ENCODE results near the gene DKK3.

Gene DKK3

DNA sequence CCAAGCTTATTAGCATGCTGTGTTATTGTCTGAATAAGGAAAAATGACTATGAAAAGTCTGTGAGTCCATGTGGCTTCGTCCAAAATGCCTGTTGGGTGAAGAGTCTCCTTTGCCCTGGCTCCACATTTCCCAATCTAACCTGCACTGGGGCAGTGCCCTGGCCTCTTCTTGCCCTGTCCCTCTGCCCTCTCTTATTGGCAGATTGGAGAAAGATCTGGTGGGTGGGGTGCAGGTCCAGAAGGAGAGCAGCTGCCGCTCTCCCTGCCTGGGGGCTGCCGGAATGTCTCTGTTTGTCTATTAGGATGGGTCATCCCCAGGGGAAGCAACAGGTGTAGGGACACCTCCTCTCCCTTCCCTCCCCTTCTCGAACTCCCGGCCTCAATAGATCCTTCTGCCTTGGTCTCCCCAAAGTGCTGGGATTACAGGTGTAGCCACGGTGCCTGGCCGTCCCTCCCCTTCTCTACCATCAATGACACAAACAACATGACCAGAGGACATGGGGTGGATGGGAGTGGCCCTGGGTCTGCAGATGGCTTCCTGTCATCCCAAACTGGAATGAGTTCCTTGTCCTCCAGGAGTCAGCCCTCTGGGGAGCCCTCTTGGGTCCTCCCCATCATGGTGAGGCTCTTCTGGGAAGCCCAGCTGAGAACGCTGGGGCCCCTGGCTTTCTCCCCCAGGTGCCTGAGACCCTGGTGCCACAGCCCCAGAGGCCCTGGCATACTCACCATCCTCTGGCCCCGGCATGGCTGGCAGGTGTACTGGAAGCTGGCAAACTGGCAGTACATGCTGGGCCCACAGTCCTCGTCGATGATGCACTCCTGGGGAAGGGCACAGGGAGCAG lies 40.5 kb downstream of the DKK3 start:
- DNase-seq (ENCODE audit: low read depth, low spot score) = no peak

- DNase-seq (ENCODE audit: low read depth, low spot score) = peak; percentile 89
These were observed 41.4 kb downstream of the DKK3 start for GRCh38 chr11:11966826-11967668.

- no peak for DNase-seq (ENCODE audit: low read depth, low spot score)
These were observed 42.1 kb downstream of the DKK3 start for GRCh38 chr11:11966354-11966741.

- no peak for DNase-seq (ENCODE audit: low read depth, low spot score)
These were observed 42.6 kb downstream of the DKK3 start for GRCh38 chr11:11965656-11966353.

DNA sequence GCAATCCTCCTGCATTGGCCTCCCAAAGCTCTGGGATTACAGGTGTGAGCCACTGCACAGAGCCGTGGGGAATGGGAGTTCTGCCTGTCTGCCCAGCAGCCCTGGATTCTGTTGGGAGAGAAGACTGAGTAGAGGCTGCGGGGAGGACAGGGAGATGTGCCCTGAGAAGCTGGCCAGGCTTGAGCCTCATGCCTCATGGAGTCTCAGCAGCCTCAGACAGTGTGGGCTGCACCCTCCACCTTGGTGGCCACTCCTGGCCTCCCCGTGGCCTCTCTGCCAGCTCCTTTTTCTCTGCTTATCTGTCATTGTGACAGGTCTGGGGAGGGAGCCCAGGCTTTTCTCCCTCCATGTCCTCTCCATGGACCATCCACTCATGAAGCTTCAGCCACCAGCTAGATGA lies 43.2 kb downstream of the DKK3 start:
- DNase-seq (ENCODE audit: low read depth, low spot score) = no peak

DNA sequence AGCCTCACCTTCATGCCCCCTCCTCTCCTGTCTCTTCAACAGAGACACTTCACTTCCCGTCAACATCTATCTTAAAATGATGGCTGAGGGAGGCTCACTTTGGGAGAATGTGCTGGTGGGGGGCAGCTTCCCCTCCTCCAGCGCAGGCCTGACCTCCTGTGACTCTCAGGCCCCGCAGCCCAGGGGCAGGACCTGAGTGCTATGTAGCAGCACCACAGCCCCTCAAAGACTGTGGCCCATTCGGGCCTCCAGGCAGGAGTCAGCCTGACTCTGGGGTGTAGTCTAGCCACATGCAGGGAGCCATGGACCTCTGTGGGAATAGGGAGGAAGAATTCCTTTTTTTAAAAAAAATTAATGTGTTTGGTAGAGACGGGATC lies 43.7 kb downstream of the DKK3 start:
- no peak for DNase-seq (ENCODE audit: low read depth, low spot score)

- no peak for DNase-seq (ENCODE audit: low read depth, low spot score)
These were observed 44.3 kb downstream of the DKK3 start for GRCh38 chr11:11963842-11964773.

DNA sequence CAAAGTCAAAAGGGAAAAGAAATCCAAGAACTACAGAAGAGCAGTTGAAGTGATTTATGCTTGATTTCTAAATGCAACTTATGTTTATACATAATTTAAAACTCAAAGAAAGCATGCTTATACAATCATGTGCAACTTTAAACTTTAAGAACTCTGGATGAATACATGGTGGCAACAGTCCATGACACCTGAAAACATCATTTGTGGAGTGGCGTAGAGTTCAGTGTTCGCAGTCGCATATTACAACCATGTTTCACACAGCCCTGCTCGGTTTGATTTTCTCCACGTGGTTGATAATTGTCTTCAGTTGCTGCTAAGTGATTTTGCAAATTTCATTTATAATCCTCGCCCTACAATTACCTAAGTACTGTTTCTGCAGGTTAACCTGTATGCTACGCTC lies 45.4 kb downstream of the DKK3 start:
- DNase-seq (ENCODE audit: low read depth, low spot score) = no peak

DNA sequence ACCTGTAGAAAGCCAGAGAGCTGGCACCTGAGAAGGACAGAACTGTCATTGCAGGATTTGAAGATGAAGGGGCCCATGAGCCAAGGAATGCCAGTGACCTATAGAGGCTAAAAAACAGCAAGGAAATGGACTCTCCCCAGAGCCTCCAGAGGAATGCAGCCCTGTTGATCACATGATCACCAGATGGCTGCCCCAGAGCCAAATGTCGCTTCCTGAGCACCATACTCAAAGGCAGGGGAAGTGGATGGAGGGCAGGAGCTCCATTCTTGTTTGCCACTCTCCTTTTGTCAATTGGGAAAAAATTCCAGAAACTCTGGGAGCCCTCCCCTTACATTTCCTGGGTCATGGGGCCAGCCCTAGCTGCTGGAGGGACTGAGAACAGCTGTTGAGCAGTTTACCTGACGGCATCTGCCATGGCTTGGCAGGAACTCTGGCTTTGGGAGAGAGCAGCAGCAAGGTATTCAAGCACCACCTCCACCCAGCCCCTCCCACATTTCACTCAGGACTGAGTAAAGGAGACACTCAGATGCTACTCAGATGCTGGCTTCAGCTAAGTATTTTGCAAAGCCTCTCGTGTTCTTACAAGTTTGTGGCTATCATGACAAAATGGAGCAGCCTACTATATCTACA lies 46.9 kb downstream of the DKK3 start:
- peak; percentile 55 for DNase-seq (ENCODE audit: low read depth, low spot score)

GRCh38 chr11:11960687-11961086 lies 47.7 kb downstream of the DKK3 start:
- DNase-seq (ENCODE audit: low read depth, low spot score) = no peak

GRCh38 chr11:11959601-11960000 lies 48.8 kb downstream of the DKK3 start:
- DNase-seq (ENCODE audit: low read depth, low spot score) = no peak

- no peak for DNase-seq (ENCODE audit: low read depth, low spot score)
These were observed 49.8 kb downstream of the DKK3 start for GRCh38 chr11:11958403-11959231.

DNA sequence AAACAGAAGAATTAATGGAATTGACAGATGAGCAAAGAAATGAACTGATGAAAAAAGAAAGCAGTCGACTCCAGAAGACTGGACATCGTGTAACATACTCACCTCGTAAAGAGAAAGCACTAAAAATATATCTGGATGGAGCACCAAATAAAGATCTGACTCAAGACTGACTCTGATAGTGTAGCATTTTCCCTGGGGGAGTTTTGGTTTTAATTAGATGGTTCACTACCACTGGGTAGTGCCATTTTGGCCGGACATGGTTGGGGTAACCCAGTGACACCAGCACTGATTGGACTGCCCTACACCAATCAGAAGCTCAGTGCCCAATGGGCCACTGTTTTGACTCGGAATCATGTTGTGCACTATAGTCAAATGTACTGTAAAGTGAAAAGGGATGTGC lies 52.4 kb downstream of the DKK3 start:
- DNase-seq (ENCODE audit: low read depth, low spot score) = no peak

DNA sequence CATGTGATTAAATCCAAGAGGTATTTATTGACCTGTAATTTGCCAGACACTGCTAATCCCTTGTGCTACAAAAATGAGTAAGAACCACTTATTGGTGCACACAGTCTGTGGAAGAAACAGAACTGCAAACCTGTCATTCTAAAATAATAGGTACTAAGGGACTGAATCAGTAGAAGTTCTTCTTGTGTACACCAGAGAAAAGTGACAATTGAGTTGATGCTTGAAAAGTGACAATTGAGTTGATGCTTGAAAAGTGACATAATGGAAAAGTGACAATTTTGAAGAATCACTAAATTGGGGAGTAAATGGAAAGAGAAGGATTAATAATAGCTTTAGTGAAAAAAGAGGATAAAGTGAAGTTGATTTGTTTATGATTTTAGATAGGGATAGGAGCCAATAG lies 56.4 kb downstream of the DKK3 start:
- no peak for DNase-seq (ENCODE audit: low read depth, low spot score)

DNA sequence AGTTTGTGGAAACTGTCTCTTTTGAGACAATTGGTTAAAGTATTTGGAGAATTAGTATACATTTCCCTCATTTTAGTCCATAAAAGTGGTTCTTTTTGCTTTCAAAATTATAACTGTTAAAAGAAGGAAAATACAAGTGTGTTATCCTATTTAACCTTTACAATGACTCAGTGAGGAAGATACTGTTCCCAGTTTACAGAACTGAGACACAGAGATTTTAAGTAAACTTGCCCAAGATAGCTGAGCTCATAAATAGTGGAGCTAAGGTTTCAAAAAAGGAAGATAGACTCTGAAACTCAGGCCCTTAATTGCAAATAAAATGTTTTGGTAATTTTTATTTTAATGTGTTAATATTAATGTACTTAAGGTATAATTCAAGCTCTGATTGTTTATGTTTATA lies 58.9 kb downstream of the DKK3 start:
- no peak for DNase-seq (ENCODE audit: low read depth, low spot score)

- no peak for DNase-seq (ENCODE audit: low read depth, low spot score)
These were observed 60.0 kb downstream of the DKK3 start for GRCh38 chr11:11948242-11948947.

GRCh38 chr11:11947825-11948224 lies 60.6 kb downstream of the DKK3 start:
- no peak for DNase-seq (ENCODE audit: low read depth, low spot score)

DNA sequence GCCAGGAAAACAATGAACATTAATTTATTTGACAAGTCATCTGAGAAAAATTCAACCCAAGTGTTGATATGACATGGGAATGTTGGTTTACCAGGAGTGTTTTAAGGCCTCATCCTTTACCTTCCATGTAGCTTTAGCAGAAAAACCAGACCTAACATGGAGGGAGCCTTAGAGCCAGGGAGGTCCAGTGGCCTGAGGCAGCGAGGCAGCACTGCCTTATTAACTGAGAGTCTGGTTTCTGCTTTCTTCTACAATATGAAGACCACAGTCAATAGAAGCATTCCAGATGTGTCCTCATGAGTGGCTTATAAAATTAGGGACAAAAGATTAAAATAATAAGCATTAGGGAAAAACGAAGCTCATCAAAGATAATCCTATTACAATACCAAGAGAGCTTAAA lies 61.5 kb downstream of the DKK3 start:
- DNase-seq (ENCODE audit: low read depth, low spot score) = no peak

- DNase-seq (ENCODE audit: low read depth, low spot score) = no peak
These were observed 62.2 kb downstream of the DKK3 start for GRCh38 chr11:11946180-11946579.

Measured in ELF-1 (cell line).